WTC11 (cell line): Measurements from ENCODE around the gene ALDH8A1.

ENCODE experiments used
- ATF3 ChIP-seq: sonication (generic); formaldehyde crosslinking; conservative IDR thresholded peaks from 2 replicates; pipeline ENCODE4 v1.8.1; 2022; ENCODE audit warnings: mild to moderate bottlenecking, missing genetic modification reagents
- CBFB ChIP-seq: sonication (generic); formaldehyde crosslinking; IDR thresholded peaks from 2 replicates; pipeline ENCODE4 v1.8.1; 2022; ENCODE audit warnings: mild to moderate bottlenecking, low read depth, missing genetic modification reagents
- CTCF ChIP-seq: fragments of 200-600 bp; IDR thresholded peaks from 2 replicates; pipeline ENCODE4 v1.8.0; 2022; ENCODE audit warnings: antibody characterized with exemption
- GABPB1 ChIP-seq: sonication (generic); formaldehyde crosslinking; IDR thresholded peaks from 2 replicates; pipeline ENCODE4 v1.8.1; 2023; ENCODE audit warnings: mild to moderate bottlenecking, missing genetic modification reagents
- IRF1 ChIP-seq: sonication (generic); formaldehyde crosslinking; IDR thresholded peaks from 2 replicates; pipeline ENCODE4 v1.8.0; 2023; ENCODE audit warnings: missing genetic modification reagents
- NR1H2 ChIP-seq: sonication (generic); formaldehyde crosslinking; IDR thresholded peaks from 2 replicates; pipeline ENCODE4 v1.9.0; 2021; ENCODE audit warnings: mild to moderate bottlenecking, moderate library complexity, missing genetic modification reagents
- RELA ChIP-seq: sonication (generic); formaldehyde crosslinking; IDR thresholded peaks from 2 replicates; pipeline ENCODE4 v1.8.1; 2022; ENCODE audit warnings: missing genetic modification reagents, mild to moderate bottlenecking, borderline replicate concordance
- SMAD3 ChIP-seq: sonication (generic); formaldehyde crosslinking; IDR thresholded peaks from 2 replicates; pipeline ENCODE4 v1.8.0; 2022; ENCODE audit warnings: missing genetic modification reagents, mild to moderate bottlenecking, borderline replicate concordance
- ZNF121 ChIP-seq: sonication (generic); formaldehyde crosslinking; IDR thresholded peaks from 2 replicates; pipeline ENCODE4 v1.8.0; 2023; ENCODE audit warnings: missing genetic modification reagents
- ZNF281 ChIP-seq: sonication (generic); formaldehyde crosslinking; IDR thresholded peaks from 2 replicates; pipeline ENCODE4 v1.8.0; 2023; ENCODE audit warnings: mild to moderate bottlenecking, missing genetic modification reagents
- ZNF396 ChIP-seq: fragments of 250-450 bp; sonication (Bioruptor Pico); IDR thresholded peaks from 2 replicates; pipeline ENCODE4 v1.8.0; 2021; ENCODE audit warnings: mild to moderate bottlenecking, moderate library complexity, borderline replicate concordance
- TF ChIP-seq, protein P1 (sequence below): sonication (generic); formaldehyde crosslinking; IDR thresholded peaks from 2 replicates; pipeline ENCODE4 v1.8.1; 2022; ENCODE audit warnings: low read depth, mild to moderate bottlenecking, moderate library complexity, missing genetic modification reagents, borderline replicate concordance
- TF ChIP-seq, protein P2 (sequence below): fragments of 250-450 bp; sonication (Bioruptor Pico); IDR thresholded peaks from 2 replicates; pipeline ENCODE4 v2.1.2; 2022; ENCODE audit warnings: mild to moderate bottlenecking, moderate library complexity
- TF ChIP-seq, protein P3 (sequence below): sonication (generic); formaldehyde crosslinking; IDR thresholded peaks from 2 replicates; pipeline ENCODE4 v1.8.1; 2022; ENCODE audit warnings: missing genetic modification reagents, borderline replicate concordance

DNA sequence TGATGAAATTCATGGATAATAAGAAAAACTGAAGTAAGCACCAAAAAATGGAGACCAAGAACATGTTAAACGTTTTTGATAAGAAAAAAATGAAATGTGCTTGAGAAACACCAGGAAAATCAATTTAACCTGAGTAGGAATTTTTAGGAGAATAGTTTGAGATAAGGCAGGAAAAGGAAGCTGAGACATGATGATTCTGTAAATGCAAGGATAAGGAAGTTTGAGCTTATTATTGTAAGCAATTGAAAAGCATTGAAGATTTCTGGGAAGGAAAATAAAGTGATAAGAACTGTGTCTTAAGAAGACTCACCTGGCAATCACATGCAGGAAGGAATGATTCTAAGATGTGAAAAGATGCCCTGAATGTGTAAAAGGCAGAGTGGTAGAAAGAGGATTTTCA, 66.6 kb downstream of the ALDH8A1 start:
- TF ChIP-seq CTCF, result no peak
- TF ChIP-seq, protein P1, sequence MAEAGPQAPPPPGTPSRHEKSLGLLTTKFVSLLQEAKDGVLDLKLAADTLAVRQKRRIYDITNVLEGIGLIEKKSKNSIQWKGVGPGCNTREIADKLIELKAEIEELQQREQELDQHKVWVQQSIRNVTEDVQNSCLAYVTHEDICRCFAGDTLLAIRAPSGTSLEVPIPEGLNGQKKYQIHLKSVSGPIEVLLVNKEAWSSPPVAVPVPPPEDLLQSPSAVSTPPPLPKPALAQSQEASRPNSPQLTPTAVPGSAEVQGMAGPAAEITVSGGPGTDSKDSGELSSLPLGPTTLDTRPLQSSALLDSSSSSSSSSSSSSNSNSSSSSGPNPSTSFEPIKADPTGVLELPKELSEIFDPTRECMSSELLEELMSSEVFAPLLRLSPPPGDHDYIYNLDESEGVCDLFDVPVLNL (CRISPR knock-in tag), result no peak
- no peak for TF ChIP-seq ZNF396 (CRISPR knock-in tag)
- TF ChIP-seq ZNF121 (CRISPR knock-in tag), result no peak
- TF ChIP-seq NR1H2 (CRISPR knock-in tag), result no peak
- TF ChIP-seq, protein P2, sequence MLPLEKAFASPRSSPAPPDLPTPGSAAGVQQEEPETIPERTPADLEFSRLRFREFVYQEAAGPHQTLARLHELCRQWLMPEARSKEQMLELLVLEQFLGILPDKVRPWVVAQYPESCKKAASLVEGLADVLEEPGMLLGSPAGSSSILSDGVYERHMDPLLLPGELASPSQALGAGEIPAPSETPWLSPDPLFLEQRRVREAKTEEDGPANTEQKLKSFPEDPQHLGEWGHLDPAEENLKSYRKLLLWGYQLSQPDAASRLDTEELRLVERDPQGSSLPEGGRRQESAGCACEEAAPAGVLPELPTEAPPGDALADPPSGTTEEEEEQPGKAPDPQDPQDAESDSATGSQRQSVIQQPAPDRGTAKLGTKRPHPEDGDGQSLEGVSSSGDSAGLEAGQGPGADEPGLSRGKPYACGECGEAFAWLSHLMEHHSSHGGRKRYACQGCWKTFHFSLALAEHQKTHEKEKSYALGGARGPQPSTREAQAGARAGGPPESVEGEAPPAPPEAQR, result no peak
- TF ChIP-seq ZNF281 (CRISPR knock-in tag), result no peak
- TF ChIP-seq RELA (CRISPR knock-in tag), result no peak
- no peak for TF ChIP-seq CBFB (CRISPR knock-in tag)
- TF ChIP-seq, protein P3, sequence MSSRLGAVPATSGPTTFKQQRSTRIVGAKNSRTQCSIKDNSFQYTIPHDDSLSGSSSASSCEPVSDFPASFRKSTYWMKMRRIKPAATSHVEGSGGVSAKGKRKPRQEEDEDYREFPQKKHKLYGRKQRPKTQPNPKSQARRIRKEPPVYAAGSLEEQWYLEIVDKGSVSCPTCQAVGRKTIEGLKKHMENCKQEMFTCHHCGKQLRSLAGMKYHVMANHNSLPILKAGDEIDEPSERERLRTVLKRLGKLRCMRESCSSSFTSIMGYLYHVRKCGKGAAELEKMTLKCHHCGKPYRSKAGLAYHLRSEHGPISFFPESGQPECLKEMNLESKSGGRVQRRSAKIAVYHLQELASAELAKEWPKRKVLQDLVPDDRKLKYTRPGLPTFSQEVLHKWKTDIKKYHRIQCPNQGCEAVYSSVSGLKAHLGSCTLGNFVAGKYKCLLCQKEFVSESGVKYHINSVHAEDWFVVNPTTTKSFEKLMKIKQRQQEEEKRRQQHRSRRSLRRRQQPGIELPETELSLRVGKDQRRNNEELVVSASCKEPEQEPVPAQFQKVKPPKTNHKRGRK (CRISPR knock-in tag), result no peak
- no peak for TF ChIP-seq IRF1
- TF ChIP-seq GABPB1 (CRISPR knock-in tag), result no peak
- TF ChIP-seq SMAD3 (CRISPR knock-in tag), result no peak
- TF ChIP-seq ATF3 (CRISPR knock-in tag), result no peak
